IMR-90 (cell line): ENCODE results near the gene SPPL2A. TPM values are rescaled to one million over a fixed set of nuclear protein-coding genes. Genes with fewer than 3 reads are reported as not detected.

Experiments
- ATAC-seq: fragments of 200-7000 bp; cut with Tn5 transposase; 2 replicates; pipeline ENCODE4 v1.9.1; 2020; ENCODE audit warnings: low read depth, mild to moderate bottlenecking, moderate library complexity
- BruUV-seq: library from RNA; stranded (reverse); fragments of 400-500 nt; replicated peaks from 2 replicates; lab custom pipeline; 2021; lab: Mats Ljungman, UMichigan
- CTCF ChIA-PET: fragments of 300-600 bp; formaldehyde crosslinking; extraction: SDS; loops from one replicate; lab custom pipeline; 2021; ENCODE audit warnings: antibody characterized with exemption; lab: Yijun Ruan, JAX
- POLR2A ChIA-PET: fragments of 300-600 bp; sonication (Branson Sonifier 250); formaldehyde crosslinking; loops from one replicate; lab custom pipeline; 2022; ENCODE audit warnings: antibody characterized with exemption; ENCODE audit not compliant: unreplicated experiment; lab: Charles Lee
- DNase-seq: peaks from one replicate; pipeline ENCODE4 v3.0.0; 2013
- H2AFZ ChIP-seq: replicated peaks from 2 replicates; pipeline ENCODE3; 2013; ENCODE audit warnings: low read length, mild to moderate bottlenecking; ENCODE audit not compliant: poor library complexity
- H2AK5ac ChIP-seq: 2 replicates; pipeline ENCODE4 v1.6.1; 2013; ENCODE audit warnings: low read depth, low read length, inconsistent platforms
- H2AK9ac ChIP-seq: replicated peaks from 2 replicates; pipeline ENCODE3; 2013; ENCODE audit warnings: mild to moderate bottlenecking, low read depth, low read length, moderate library complexity; ENCODE audit not compliant: poor library complexity
- H2BK120ac ChIP-seq: 2 replicates; pipeline ENCODE4 v1.6.1; 2013; ENCODE audit warnings: low read depth, low read length, inconsistent platforms
- H2BK15ac ChIP-seq: 3 replicates; pipeline ENCODE4 v1.6.1; 2013; ENCODE audit warnings: low read depth, low read length, inconsistent platforms
- H2BK20ac ChIP-seq: 2 replicates; pipeline ENCODE4 v1.6.1; 2013; ENCODE audit warnings: low read depth, mild to moderate bottlenecking, inconsistent platforms, low read length, moderate library complexity
- H2BK5ac ChIP-seq: 2 replicates; pipeline ENCODE4 v1.6.1; 2013; ENCODE audit warnings: mild to moderate bottlenecking, low read depth, low read length, inconsistent platforms; ENCODE audit not compliant: poor library complexity, severe bottlenecking
- H3K14ac ChIP-seq: replicated peaks from 2 replicates; pipeline ENCODE4 v1.6.1; 2013; ENCODE audit warnings: low read depth, low read length, inconsistent platforms
- H3K18ac ChIP-seq: 2 replicates; pipeline ENCODE4 v1.6.1; 2013; ENCODE audit warnings: low read depth, low read length, control low read depth
- H3K23ac ChIP-seq: 2 replicates; pipeline ENCODE4 v1.6.1; 2013; ENCODE audit warnings: low read depth, low read length, inconsistent platforms
- H3K27ac ChIP-seq: 2 replicates; pipeline ENCODE4 v1.5.1; 2013; ENCODE audit warnings: mild to moderate bottlenecking, control low read depth, low read length; ENCODE audit not compliant: insufficient read depth
- H3K27me3 ChIP-seq: 2 replicates; pipeline ENCODE4 v1.6.1; 2013; ENCODE audit warnings: low read length; ENCODE audit not compliant: control insufficient read depth, insufficient read depth
- H3K36me3 ChIP-seq: 2 replicates; pipeline ENCODE4 v1.6.1; 2013; ENCODE audit warnings: low read length, mixed read lengths; ENCODE audit not compliant: control insufficient read depth, insufficient read depth
- H3K4ac ChIP-seq: 2 replicates; pipeline ENCODE4 v1.6.1; 2013; ENCODE audit warnings: low read depth, low read length, inconsistent platforms
- H3K4me1 ChIP-seq: 2 replicates; pipeline ENCODE4 v1.6.1; 2013; ENCODE audit warnings: low read length, mixed read lengths; ENCODE audit not compliant: control insufficient read depth, insufficient read depth
- H3K4me2 ChIP-seq: 2 replicates; pipeline ENCODE4 v1.6.1; 2013; ENCODE audit warnings: low read depth, mild to moderate bottlenecking, control low read depth, low read length, moderate library complexity
- H3K4me3 ChIP-seq: 2 replicates; pipeline ENCODE4 v1.5.1; 2013; ENCODE audit warnings: low read depth, mild to moderate bottlenecking, control low read depth, low read length, moderate library complexity; ENCODE audit not compliant: insufficient read depth
- H3K56ac ChIP-seq: 2 replicates; pipeline ENCODE4 v1.6.1; 2013; ENCODE audit warnings: low read length, inconsistent platforms; ENCODE audit not compliant: insufficient read depth; ENCODE audit errors: extremely low read depth
- H3K79me1 ChIP-seq, 2 experiments: 2 replicates each; pipeline ENCODE4 v1.6.1; 2013; ENCODE audit warnings: low read length in 2 of 2, inconsistent platforms in 1 of 2, low read depth in 1 of 2
- H3K9ac ChIP-seq: 2 replicates; pipeline ENCODE4 v1.6.1; 2013; ENCODE audit warnings: low read depth, low read length, control low read depth
- H3K9me1 ChIP-seq: 2 replicates; pipeline ENCODE4 v1.6.1; 2013; ENCODE audit warnings: low read length, inconsistent platforms; ENCODE audit not compliant: insufficient read depth
- H3K9me3 ChIP-seq: 2 replicates; pipeline ENCODE4 v1.6.1; 2013; ENCODE audit warnings: low read length; ENCODE audit not compliant: control insufficient read depth, insufficient read depth
- H4K20me1 ChIP-seq: 2 replicates; pipeline ENCODE4 v1.6.1; 2013; ENCODE audit warnings: low read length, inconsistent platforms; ENCODE audit not compliant: insufficient read depth
- H4K5ac ChIP-seq: 2 replicates; pipeline ENCODE4 v1.6.1; 2013; ENCODE audit warnings: mild to moderate bottlenecking, low read depth, low read length, control low read depth
- H4K8ac ChIP-seq, 2 experiments: 2 replicates each; pipeline ENCODE4 v1.6.1; 2013; ENCODE audit warnings: low read depth in 2 of 2, low read length in 2 of 2, control low read depth in 1 of 2, inconsistent platforms in 1 of 2
- H4K91ac ChIP-seq: 2 replicates; pipeline ENCODE4 v1.6.1; 2013; ENCODE audit warnings: low read depth, low read length, inconsistent platforms; ENCODE audit not compliant: insufficient read depth
- CEBPB ChIP-seq: IDR thresholded peaks from 2 replicates; pipeline ENCODE4 v1.6.1; 2012; ENCODE audit warnings: low read depth, low read length, improper control_type of control experiment
- MAFK ChIP-seq: IDR thresholded peaks from 2 replicates; pipeline ENCODE4 v1.6.1; 2012; ENCODE audit warnings: low read depth, low read length, improper control_type of control experiment
- POLR2A ChIP-seq: IDR thresholded peaks from 2 replicates; pipeline ENCODE4 v1.6.1; 2012; ENCODE audit warnings: mild to moderate bottlenecking, low read depth, low read length
- RFX5 ChIP-seq: IDR thresholded peaks from 2 replicates; pipeline ENCODE4 v1.8.0; 2012; ENCODE audit warnings: low read depth, mild to moderate bottlenecking, low read length, moderate library complexity
- dilution Hi-C: fragments of 300-500 bp; cut with HindIII; formaldehyde crosslinking; loops from one replicate; pipeline ENCODE4 v1.14.3; 2018; ENCODE audit warnings: low sequenced_read_pairs; ENCODE audit not compliant: unreplicated experiment
- in situ Hi-C: fragments of 300-500 bp; cut with MboI; formaldehyde crosslinking; loops from 3 replicates; pipeline ENCODE4 v1.14.3; 2019; ENCODE audit warnings: low sequenced_read_pairs, inconsistent platforms, mixed read lengths
- intact Hi-C: fragments of 100-400 bp; cut with micrococcal nuclease; formaldehyde crosslinking; loops from 2 replicates; pipeline ENCODE4 v1.10.0; 2022
- polyA plus RNA-seq, 3 experiments: library from polyadenylated mRNA; depleted of rRNA; stranded (reverse); fragments of >200 nt; gene quantifications; 2 replicates each; pipeline ENCODE4 v1.2.3, GENCODE V29; 2012; ENCODE audit warnings: low replicate concordance in 1 of 3
- total RNA-seq: library from RNA; depleted of rRNA; stranded (reverse); fragments of >200 nt; gene quantifications from 2 replicates; pipeline ENCODE4 v1.2.3, GENCODE V29; 2012
- TF ChIP-seq, protein P1 (sequence below): fragments of 150-350 bp; IDR thresholded peaks from 2 replicates; pipeline ENCODE4 v1.6.1; 2016; ENCODE audit warnings: low read depth, mild to moderate bottlenecking, low read length, moderate library complexity, borderline replicate concordance

The SPPL2A gene
- total and polyA plus RNA-seq, 2 of the 4 experiments (the other 2 are of a cell fraction) = 29.2 to 53.8 TPM

DNA sequence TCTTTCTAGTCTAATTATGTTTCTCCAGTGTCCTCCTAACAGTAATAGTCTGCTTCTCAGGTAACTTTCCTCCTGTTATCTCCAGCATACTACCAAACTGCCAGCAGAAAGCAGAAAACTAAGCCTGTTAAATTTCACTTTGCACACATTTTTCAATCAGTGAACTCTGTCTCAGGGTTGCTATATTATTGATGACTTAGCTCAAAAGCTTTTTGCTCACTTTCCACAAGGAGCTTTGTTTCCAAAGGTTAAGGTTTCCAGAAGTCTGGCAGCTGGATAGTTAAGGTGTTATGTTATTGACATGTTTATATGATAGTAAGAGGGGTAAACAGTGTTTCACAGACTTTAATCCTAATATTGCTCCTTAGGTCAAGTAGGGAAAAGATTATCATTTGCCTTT, 84.0 kb downstream of the SPPL2A start:
- Histone ChIP-seq H3K4me1 (peaks cover 9% of the 10 kb centered on the region), H2BK120ac (no peak overlapping the region), H3K27me3 (no peaks in the 10 kb centered on the region), H3K9me3 (no peaks in the 10 kb centered on the region), H3K4ac (no peak overlapping the region), H4K5ac (no peak overlapping the region), H2AK5ac (no peak overlapping the region), H3K4me2 (no peak overlapping the region), H3K23ac (no peak overlapping the region), H2AK9ac (no peak overlapping the region), H2BK15ac (no peak overlapping the region), H3K79me1 (peaks cover 21 to 76% of the 10 kb centered on the region in 2 experiments), H3K9ac (no peak overlapping the region), H4K91ac (no peak overlapping the region), H3K27ac (no peak overlapping the region), H4K20me1 (peaks cover 42% of the 10 kb centered on the region), H2BK20ac (no peak overlapping the region), H2AFZ (no peak overlapping the region), H3K18ac (no peak overlapping the region), H2BK5ac (no peak overlapping the region), H3K56ac (no peak overlapping the region), H3K4me3 (no peak overlapping the region), H3K14ac (no peak overlapping the region), H3K9me1 (peaks cover 4% of the 10 kb centered on the region), H3K36me3 (peaks cover 2% of the 10 kb centered on the region; the same call in 1 of the 2 replicates), H4K8ac (no peak overlapping the region)
- BruUV-seq = TSS peak; percentile 5
- DNase-seq = no peak
- ChIA-PET CTCF (no interaction called here), POLR2A (no interaction called here)
- dilution Hi-C loops (no loop called here), in situ Hi-C loops (no loop called here), intact Hi-C loops (no loop called here)
- no peak for ATAC-seq
- TF ChIP-seq RFX5 (no peak), MAFK (0 out of 2 replicates have a peak, but pooled peaks have one; percentile 11), POLR2A (no peak), CEBPB (no peak)
- TF ChIP-seq, protein P1, sequence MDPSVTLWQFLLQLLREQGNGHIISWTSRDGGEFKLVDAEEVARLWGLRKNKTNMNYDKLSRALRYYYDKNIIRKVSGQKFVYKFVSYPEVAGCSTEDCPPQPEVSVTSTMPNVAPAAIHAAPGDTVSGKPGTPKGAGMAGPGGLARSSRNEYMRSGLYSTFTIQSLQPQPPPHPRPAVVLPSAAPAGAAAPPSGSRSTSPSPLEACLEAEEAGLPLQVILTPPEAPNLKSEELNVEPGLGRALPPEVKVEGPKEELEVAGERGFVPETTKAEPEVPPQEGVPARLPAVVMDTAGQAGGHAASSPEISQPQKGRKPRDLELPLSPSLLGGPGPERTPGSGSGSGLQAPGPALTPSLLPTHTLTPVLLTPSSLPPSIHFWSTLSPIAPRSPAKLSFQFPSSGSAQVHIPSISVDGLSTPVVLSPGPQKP = no peak
